ENCODE data around the gene RILP. TPM values are rescaled to one million over a fixed set of nuclear protein-coding genes. Genes with fewer than 3 reads are reported as not detected.

The RILP gene
- total and polyA plus RNA-seq, 2 of the 4 experiments (the other 2 are of a cell fraction), result 3.9 to 6.0 TPM

- H3K9ac ChIP-seq (ENCODE audit: low read depth, low read length), result no peak overlapping the region
Measured at GRCh38 chr17:1621273-1621954, 28.3 kb downstream of the RILP start.

More at GRCh38 chr17:1621273-1621954, 28.3 kb downstream of the RILP start:
- Histone ChIP-seq H2BK20ac (ENCODE audit: low read depth, low read length) (no peak overlapping the region), H3K9me1 (ENCODE audit: insufficient read depth, low read length) (no peaks in the 10 kb centered on the region), H3K4me2 (ENCODE audit: low read depth, low read length) (no peak overlapping the region), H3K27ac (ENCODE audit: insufficient read depth, low read length) (no peak overlapping the region), H3K18ac (ENCODE audit: low read depth, low read length) (no peak overlapping the region), H2AK5ac (ENCODE audit: low read depth, low read length) (no peak overlapping the region), H3K27me3 (ENCODE audit: control insufficient read depth, insufficient read depth, low read length) (no peaks in the 10 kb centered on the region), H3K79me1 (ENCODE audit: low read depth in 1 of 2, low read length in 2 of 2) (no peaks in the 10 kb centered on the region), H3K4me3 (ENCODE audit: insufficient read depth, low read depth, low read length) (no peak overlapping the region), H4K20me1 (ENCODE audit: insufficient read depth, low read length) (no peaks in the 10 kb centered on the region), H3K14ac (replicated peaks; ENCODE audit: low read depth, low read length) (no peak overlapping the region), H3K4ac (ENCODE audit: low read depth, low read length) (no peak overlapping the region), H2AK9ac (replicated peaks; ENCODE audit: low read depth, low read length, poor library complexity) (no peak overlapping the region), H3K4me1 (ENCODE audit: control insufficient read depth, insufficient read depth, low read length) (peaks cover 4% of the 10 kb centered on the region), H4K91ac (ENCODE audit: insufficient read depth, low read depth, low read length) (no peak overlapping the region), H2BK5ac (ENCODE audit: low read depth, low read length, poor library complexity, severe bottlenecking) (no peak overlapping the region), H3K23ac (ENCODE audit: low read depth, low read length) (no peak overlapping the region), H2BK15ac (ENCODE audit: low read depth, low read length) (no peak overlapping the region), H3K36me3 (ENCODE audit: control insufficient read depth, insufficient read depth, low read length) (no peaks in the 10 kb centered on the region), H4K5ac (ENCODE audit: low read depth, low read length) (no peak overlapping the region), H2AFZ (replicated peaks; ENCODE audit: low read length, poor library complexity) (no peak overlapping the region), H4K8ac (ENCODE audit: low read depth in 2 of 2, low read length in 2 of 2) (no peak overlapping the region), H3K56ac (ENCODE audit: extremely low read depth, insufficient read depth, low read length) (no peak overlapping the region), H2BK120ac (ENCODE audit: low read depth, low read length) (no peak overlapping the region), H3K9me3 (ENCODE audit: control insufficient read depth, insufficient read depth, low read length) (no peaks in the 10 kb centered on the region)
- no TSS peak for BruUV-seq (replicated peaks)
- 79% methylated on average over 11 of the region's 22 CpGs; no CpG with 5 or more reads in 1 of the 2 experiments for WGBS, 2 experiments (ENCODE audit: extremely low coverage in 2 of 2, insufficient read length in 1 of 2)
- TF ChIP-seq MXI1 (IDR thresholded peaks at IDR 0.05; ENCODE audit: borderline replicate concordance, low read depth, low read length) (no peak), FOS (IDR thresholded peaks at IDR 0.05; ENCODE audit: low read depth, low read length) (no peak), SMC3 (IDR thresholded peaks at IDR 0.05; ENCODE audit: low read depth, low read length) (no peak), MAFK (IDR thresholded peaks at IDR 0.05; ENCODE audit: low read depth, low read length) (no peak), BHLHE40 (IDR thresholded peaks at IDR 0.05; ENCODE audit: low read depth, low read length) (no peak), CEBPB (IDR thresholded peaks at IDR 0.05; ENCODE audit: low read depth, low read length) (no peak), RCOR1 (IDR thresholded peaks at IDR 0.05; ENCODE audit: insufficient replicate concordance, low read length) (no peak), CHD1 (IDR thresholded peaks at IDR 0.05; ENCODE audit: low read depth, low read length) (no peak), RAD21 (IDR thresholded peaks at IDR 0.05; ENCODE audit: low read length) (no peak), ELK1 (IDR thresholded peaks at IDR 0.05; ENCODE audit: borderline replicate concordance, low read depth, low read length) (no peak), NFE2L2 (IDR thresholded peaks at IDR 0.05; ENCODE audit: low read depth, low read length) (no peak), POLR2A (IDR thresholded peaks at IDR 0.05; ENCODE audit: low read depth, low read length) (no peak), CTCF (conservative IDR thresholded peaks at IDR 0.05; ENCODE audit: low read depth, low read length) (no peak), RFX5 (IDR thresholded peaks at IDR 0.05; ENCODE audit: low read depth, low read length) (no peak), MAZ (IDR thresholded peaks at IDR 0.05; ENCODE audit: borderline replicate concordance, low read depth, low read length) (no peak), USF2 (IDR thresholded peaks at IDR 0.05; ENCODE audit: low read depth, low read length) (no peak)
- ChIA-PET POLR2A (ENCODE audit: unreplicated experiment) (no interaction called here), CTCF (no interaction called here)
- DNase-seq (no peak), ATAC-seq (ENCODE audit: low read depth) (no peak)
- in situ Hi-C loops (cut with MboI; ENCODE audit: low sequenced_read_pairs), result no loop called here
- dilution Hi-C loops (cut with HindIII; ENCODE audit: low sequenced_read_pairs, unreplicated experiment), result no loop called here
- intact Hi-C loops (cut with micrococcal nuclease), result no loop called here

Measured in IMR-90 (cell line).